GM12878 (cell line): ENCODE data around the gene LIPG. TPM values are rescaled to one million over a fixed set of nuclear protein-coding genes. Genes with fewer than 3 reads are reported as not detected.

Source experiments
- ATAC-seq: fragments of 200-7000 bp; cut with Tn5 transposase; 3 replicates; pipeline ENCODE4 v1.9.1; 2020; ENCODE audit warnings: mild to moderate bottlenecking, moderate library complexity
- BruUV-seq: library from RNA; stranded (reverse); fragments of 400-500 nt; replicated peaks from 2 replicates; lab custom pipeline; 2021; lab: Mats Ljungman, UMichigan
- CTCF ChIA-PET: fragments of 300-600 bp; sonication (Branson Sonifier 250); formaldehyde crosslinking; extraction: SDS; loops from one replicate; lab custom pipeline; 2021; ENCODE audit warnings: inconsistent platforms; lab: Yijun Ruan, JAX
- POLR2A ChIA-PET: fragments of 350-600 bp; formaldehyde crosslinking; extraction: SDS; loops from one replicate; lab custom pipeline; 2021; ENCODE audit warnings: inconsistent platforms; lab: Charles Lee
- RAD21 ChIA-PET: fragments of 300-600 bp; sonication (Branson Sonifier 250); formaldehyde crosslinking; loops from one replicate; lab custom pipeline; 2023; ENCODE audit warnings: antibody characterized with exemption; ENCODE audit not compliant: unreplicated experiment; lab: Charles Lee
- SMC1A ChIA-PET: fragments of 300-600 bp; sonication (Branson Sonifier 250); formaldehyde crosslinking; loops from one replicate; lab custom pipeline; 2023; ENCODE audit not compliant: unreplicated experiment, uncharacterized antibody; lab: Charles Lee
- DNase-seq: peaks from one replicate; pipeline ENCODE4 v3.0.0-alpha.2; 2011; ENCODE audit warnings: low read depth, low spot score
- FAIRE-seq: peaks from 3 replicates; lab custom pipeline; 2011; peaks lifted over from hg19 to GRCh38; lab: Jason Lieb, UNC
- H2AFZ ChIP-seq: 2 replicates; pipeline ENCODE4 v1.6.0; 2011; ENCODE audit warnings: low read depth, low read length, control low read depth; ENCODE audit not compliant: control insufficient read depth
- H3K27ac ChIP-seq: 2 replicates; pipeline ENCODE4 v1.5.1; 2011; ENCODE audit warnings: control low read depth; ENCODE audit not compliant: control insufficient read depth, insufficient read depth
- H3K27me3 ChIP-seq, 2 experiments: replicated peaks in 1 of 2; 2 replicates each; pipeline versions ENCODE4 v1.6.0 to v1.6.1; 2011; ENCODE audit warnings: low read length in 1 of 2; ENCODE audit not compliant: control insufficient read depth in 2 of 2, insufficient read depth in 2 of 2
- H3K36me3 ChIP-seq, 2 experiments: 2 replicates each; pipeline ENCODE4 v1.5.1; 2011; ENCODE audit warnings: low read length in 1 of 2; ENCODE audit not compliant: control insufficient read depth in 2 of 2, insufficient read depth in 2 of 2
- H3K4me1 ChIP-seq: 2 replicates; pipeline ENCODE4 v1.6.1; 2011; ENCODE audit warnings: mild to moderate bottlenecking, low read length, moderate library complexity, mixed read lengths; ENCODE audit not compliant: control insufficient read depth, insufficient read depth
- H3K4me2 ChIP-seq: 2 replicates; pipeline ENCODE4 v1.6.0; 2011; ENCODE audit warnings: control low read depth; ENCODE audit not compliant: control insufficient read depth, insufficient read depth
- H3K4me3 ChIP-seq: fragments of 200-600 bp; sonication (generic); 2 replicates; pipeline ENCODE4 v1.5.1; 2016
- H3K79me2 ChIP-seq: 2 replicates; pipeline ENCODE4 v1.6.0; 2011; ENCODE audit warnings: low read length; ENCODE audit not compliant: control insufficient read depth, insufficient read depth
- H3K9ac ChIP-seq: 2 replicates; pipeline ENCODE4 v1.8.0; 2011; ENCODE audit warnings: low read length, control low read depth, mixed read lengths; ENCODE audit not compliant: control insufficient read depth, insufficient read depth
- H3K9me3 ChIP-seq: replicated peaks from 3 replicates; pipeline ENCODE4 v1.5.1; 2011; ENCODE audit warnings: mild to moderate bottlenecking, low read length; ENCODE audit not compliant: control insufficient read depth, insufficient read depth
- H4K20me1 ChIP-seq: 2 replicates; pipeline ENCODE4 v1.6.0; 2011; ENCODE audit not compliant: control insufficient read depth, insufficient read depth
- ATF7 ChIP-seq: fragments of 450-650 bp; IDR thresholded peaks from 2 replicates; pipeline ENCODE4 v1.6.1; 2016; ENCODE audit warnings: low read depth, mild to moderate bottlenecking
- CBX5 ChIP-seq: sonication (generic); IDR thresholded peaks from 2 replicates; pipeline ENCODE4 v1.6.1; 2016; ENCODE audit warnings: low read depth, moderate library complexity, mild to moderate bottlenecking, inconsistent platforms
- E2F4 ChIP-seq: IDR thresholded peaks from 2 replicates; pipeline ENCODE4 v1.6.1; 2012; ENCODE audit warnings: low read depth, low read length, improper control_type of control experiment
- HDAC2 ChIP-seq: fragments of 200-600 bp; sonication (generic); IDR thresholded peaks from 2 replicates; pipeline ENCODE4 v1.6.1; 2017
- HSF1 ChIP-seq: fragments of 150-350 bp; IDR thresholded peaks from 2 replicates; pipeline ENCODE4 v1.6.1; 2014; ENCODE audit warnings: mild to moderate bottlenecking, low read depth, low read length
- IRF5 ChIP-seq: fragments of 450-650 bp; IDR thresholded peaks from 2 replicates; pipeline ENCODE4 v1.6.1; 2017; ENCODE audit warnings: borderline replicate concordance
- MXI1 ChIP-seq: fragments of 150-350 bp; IDR thresholded peaks from 2 replicates; pipeline ENCODE4 v1.6.1; 2011; ENCODE audit warnings: low read depth, mild to moderate bottlenecking, inconsistent platforms, low read length, improper control_type of control experiment
- NR2F1 ChIP-seq: fragments of 450-650 bp; conservative IDR thresholded peaks from 2 replicates; pipeline ENCODE4 v1.6.1; 2017; ENCODE audit warnings: mild to moderate bottlenecking
- POLR2AphosphoS2 ChIP-seq: IDR thresholded peaks from 2 replicates; pipeline ENCODE4 v1.6.1; 2011; ENCODE audit warnings: low read depth, mild to moderate bottlenecking, low read length, improper control_type of control experiment, moderate library complexity
- SPI1 ChIP-seq: IDR thresholded peaks from 2 replicates; pipeline ENCODE4 v1.6.1; 2011; ENCODE audit warnings: low read depth, mild to moderate bottlenecking, low read length, moderate library complexity, borderline replicate concordance; ENCODE audit not compliant: insufficient read depth
- STAT3 ChIP-seq: IDR thresholded peaks from 2 replicates; pipeline ENCODE4 v1.6.1; 2011; ENCODE audit warnings: low read depth, low read length, improper control_type of control experiment
- TCF12 ChIP-seq: IDR thresholded peaks from 2 replicates; pipeline ENCODE4 v1.6.1; 2011; ENCODE audit warnings: low read depth, mild to moderate bottlenecking, low read length
- ZNF24 ChIP-seq: fragments of 450-650 bp; IDR thresholded peaks from 2 replicates; pipeline ENCODE4 v1.6.1; 2017; ENCODE audit warnings: antibody characterized with exemption, mild to moderate bottlenecking
- WGBS: methylation state at CpG from one replicate; pipeline ENCODE4 v1.1.6; 2016; ENCODE audit warnings: low lambda C conversion rate; ENCODE audit not compliant: insufficient replicate concordance, insufficient coverage; ENCODE audit errors: missing lambda C conversion rate; 5-methylcytosine and 5-hydroxymethylcytosine counted together
- in situ Hi-C: fragments of 300-500 bp; cut with MboI; formaldehyde crosslinking; loops from 9 replicates; pipeline ENCODE4 v1.14.3; 2018; ENCODE audit warnings: mixed read lengths
- intact Hi-C: fragments of 100-400 bp; cut with micrococcal nuclease; formaldehyde crosslinking; loops from one replicate; pipeline ENCODE4 v1.14.2; 2022; ENCODE audit not compliant: unreplicated experiment
- polyA plus RNA-seq, 11 experiments: library from polyadenylated mRNA; depleted of rRNA in 4 of 11; unstranded in 6 of 11; stranded (reverse) in 5 of 11; fragments of >200 nt; fragmentation: Nextera tagmentation in 4 of 11; fragmentation: Illumina TruSeq in 1 of 11; extraction: Ambion mirVana in 4 of 11; extraction: Trizol in 1 of 11; gene quantifications; 1 replicate in 1 of 11; 2 replicates in 10 of 11; pipeline versions ENCODE4 v1.2.1 to v1.2.3, GENCODE V29; 2011 to 2016; ENCODE audit warnings: inconsistent platforms in 2 of 11, missing spikeins in 2 of 11, low read depth in 1 of 11
- total RNA-seq, 4 experiments: library from RNA; depleted of rRNA in 3 of 4; stranded (reverse); fragments of >200 nt in 3 of 4; fragmentation: Illumina TruSeq in 1 of 4; extraction: Trizol in 1 of 4; gene quantifications; 2 replicates each; pipeline versions ENCODE4 v1.2.1 to v1.2.3, GENCODE V29; 2013 to 2021

LIPG gene
- total and polyA plus RNA-seq, 10 of the 15 experiments (the other 5 are each of a cell fraction or from before 2014, with no cell fraction given), result 0.04 to 0.55 (median 0.18) TPM; not detected in 1

GRCh38 chr18:49565612-49566011 is 3.8 kb downstream of the LIPG start:
- ChIA-PET POLR2A (no interaction called here), CTCF (interaction anchor here (0.8 to 1.6 kb wide), 3 partner anchors 9 to 158 kb away, joined by 3 to 4 read pairs (median 3); no protein-coding TSS in a partner anchor), SMC1A (interaction anchor here (0.7 to 1.0 kb wide), 4 partner anchors 111 to 308 kb away, joined by 3 to 4 read pairs (median 3); no protein-coding TSS in a partner anchor), RAD21 (no interaction called here)
- H3K36me3 ChIP-seq, result no peaks in the 10 kb centered on the region
- H3K9me3 ChIP-seq, result no peaks in the 10 kb centered on the region
- in situ Hi-C loops (no loop called here), intact Hi-C loops (no loop called here)
- H3K27ac ChIP-seq, result no peak overlapping the region
- DNase-seq (no peak), ATAC-seq (no peak), FAIRE-seq (no peak)
- H3K4me2 ChIP-seq, result no peak overlapping the region
- H3K9ac ChIP-seq, result no peak overlapping the region
- no peak for TF ChIP-seq E2F4
- 11% methylated on average over 5 of the region's 5 CpGs for WGBS
- H3K79me2 ChIP-seq, result no peaks in the 10 kb centered on the region
- peaks cover 9 to 15% of the 10 kb centered on the region in 2 experiments; a peak in 3 of 4 replicates for H3K27me3 ChIP-seq
- H3K4me3 ChIP-seq, result no peak overlapping the region
- BruUV-seq, result no TSS peak
- H2AFZ ChIP-seq, result no peak overlapping the region
- H3K4me1 ChIP-seq, result no peaks in the 10 kb centered on the region
- H4K20me1 ChIP-seq, result no peaks in the 10 kb centered on the region

GRCh38 chr18:49566217-49566770 is 4.4 kb downstream of the LIPG start:
- intact Hi-C loops (no loop called here), in situ Hi-C loops (no loop called here)
- ChIA-PET POLR2A (no interaction called here), RAD21 (no interaction called here), SMC1A (interaction anchor here (0.8 kb wide), 1 partner anchor 308 kb away, joined by 3 read pairs; no protein-coding TSS in a partner anchor), CTCF (interaction anchor here (1.6 kb wide), 1 partner anchor 10 kb away, joined by 3 read pairs; no protein-coding TSS in a partner anchor)
- DNase-seq, result no peak
- H3K4me1 ChIP-seq, result no peaks in the 10 kb centered on the region
- FAIRE-seq, result no peak
- H3K4me2 ChIP-seq, result no peak overlapping the region
- no peak overlapping the region for H2AFZ ChIP-seq
- H3K79me2 ChIP-seq, result no peaks in the 10 kb centered on the region
- H3K27me3 ChIP-seq, result peaks cover 5 to 11% of the 10 kb centered on the region in 2 experiments; a peak in 2 of 4 replicates
- H3K4me3 ChIP-seq, result no peak overlapping the region
- no peaks in the 10 kb centered on the region for H3K36me3 ChIP-seq
- no peak overlapping the region for H3K9ac ChIP-seq
- WGBS, result 53% methylated on average over 3 of the region's 3 CpGs
- H3K9me3 ChIP-seq, result no peaks in the 10 kb centered on the region
- no TSS peak for BruUV-seq
- H4K20me1 ChIP-seq, result no peaks in the 10 kb centered on the region
- ATAC-seq, result no peak
- no peak overlapping the region for H3K27ac ChIP-seq
- TF ChIP-seq HSF1, result no peak
- no peak for TF ChIP-seq TCF12
- no peak for TF ChIP-seq CBX5
- no peak for TF ChIP-seq ATF7
- no peak for TF ChIP-seq IRF5
- TF ChIP-seq SPI1, result no peak
- no peak for TF ChIP-seq HDAC2
- no peak for TF ChIP-seq MXI1
- TF ChIP-seq STAT3, result no peak
- TF ChIP-seq POLR2AphosphoS2, result no peak
- no peak for TF ChIP-seq ZNF24
- no peak for TF ChIP-seq NR2F1
